Lower leg skin (tissue), 3 donors: ENCODE data around the gene POMC.

Experiments
- POLR2A ChIP-seq, 2 donors: fragments of 450-650 bp; IDR thresholded peaks; one replicate each; pipeline ENCODE4 v1.6.1; 2016 to 2017; ENCODE audit warnings: antibody characterized with exemption in 2 of 2, mild to moderate bottlenecking in 1 of 2, moderate library complexity in 1 of 2
- TF ChIP-seq, protein P1 (sequence below), 3 donors: fragments of 450-650 bp; IDR thresholded peaks; one replicate each; pipeline ENCODE4 v1.5.1; 2016; ENCODE audit warnings: antibody characterized with exemption in 3 of 3, mild to moderate bottlenecking in 3 of 3, moderate library complexity in 2 of 3

- TF ChIP-seq, protein P1, sequence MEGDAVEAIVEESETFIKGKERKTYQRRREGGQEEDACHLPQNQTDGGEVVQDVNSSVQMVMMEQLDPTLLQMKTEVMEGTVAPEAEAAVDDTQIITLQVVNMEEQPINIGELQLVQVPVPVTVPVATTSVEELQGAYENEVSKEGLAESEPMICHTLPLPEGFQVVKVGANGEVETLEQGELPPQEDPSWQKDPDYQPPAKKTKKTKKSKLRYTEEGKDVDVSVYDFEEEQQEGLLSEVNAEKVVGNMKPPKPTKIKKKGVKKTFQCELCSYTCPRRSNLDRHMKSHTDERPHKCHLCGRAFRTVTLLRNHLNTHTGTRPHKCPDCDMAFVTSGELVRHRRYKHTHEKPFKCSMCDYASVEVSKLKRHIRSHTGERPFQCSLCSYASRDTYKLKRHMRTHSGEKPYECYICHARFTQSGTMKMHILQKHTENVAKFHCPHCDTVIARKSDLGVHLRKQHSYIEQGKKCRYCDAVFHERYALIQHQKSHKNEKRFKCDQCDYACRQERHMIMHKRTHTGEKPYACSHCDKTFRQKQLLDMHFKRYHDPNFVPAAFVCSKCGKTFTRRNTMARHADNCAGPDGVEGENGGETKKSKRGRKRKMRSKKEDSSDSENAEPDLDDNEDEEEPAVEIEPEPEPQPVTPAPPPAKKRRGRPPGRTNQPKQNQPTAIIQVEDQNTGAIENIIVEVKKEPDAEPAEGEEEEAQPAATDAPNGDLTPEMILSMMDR (IDR thresholded peaks at IDR 0.05) = no peak
- no peak for TF ChIP-seq POLR2A (IDR thresholded peaks at IDR 0.05)
These were observed 15.9 kb upstream of the POMC start for GRCh38 chr2:25184254-25184653.
